ENCODE measurements around the gene NEU2.
"Not testable (repeated sequence)": the region's sequence is repeated elsewhere in the genome, so short reads cannot be mapped to it uniquely, and the experiment has no call there.

The NEU2 gene

DNA sequence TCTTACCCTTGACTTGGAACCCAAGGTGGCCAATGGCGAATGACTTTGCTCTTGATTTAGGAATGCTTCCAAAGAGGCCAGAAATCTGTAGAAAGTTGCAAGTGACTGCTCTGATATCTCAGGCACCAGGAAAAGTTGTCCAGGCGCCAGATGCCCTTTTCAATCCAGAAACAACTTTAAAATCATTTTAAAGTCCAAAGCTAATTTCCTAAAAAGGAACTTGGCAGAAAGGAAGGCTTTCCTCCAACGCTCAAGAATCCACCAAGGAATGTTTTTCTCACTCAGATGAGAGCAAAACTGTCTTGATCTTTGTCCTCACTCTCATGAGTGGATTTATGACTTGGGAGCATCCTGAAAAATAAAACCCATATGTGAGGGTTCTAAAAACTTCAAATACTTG, 24.7 kb upstream of the NEU2 start:
- DNase-seq = no peak
- in situ Hi-C loops (cut with MboI; ENCODE audit: low pct_unique_long_range_greater_than_20kb, low sequenced_read_pairs) = no loop called here

DNA sequence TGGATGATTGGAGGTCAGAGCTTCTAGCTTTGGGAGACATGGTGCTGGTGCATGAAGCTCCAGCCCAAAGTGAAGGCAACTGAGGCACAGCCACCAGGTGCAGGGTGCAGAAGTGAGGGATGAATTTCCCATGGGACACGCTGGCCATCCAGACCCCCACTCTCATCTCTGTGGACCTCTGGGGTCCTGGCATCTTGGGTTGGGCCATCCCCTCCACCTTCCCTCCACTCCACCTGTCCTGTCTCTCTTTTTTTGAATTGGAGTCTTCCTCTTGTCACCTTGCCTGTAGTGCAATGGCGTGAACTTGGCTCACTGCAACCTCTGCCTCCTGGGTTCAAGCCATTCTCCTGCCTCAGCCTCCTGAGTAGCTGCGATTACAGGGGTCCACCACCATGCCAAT, 22.8 kb upstream of the NEU2 start:
- in situ Hi-C loops (cut with MboI; ENCODE audit: low pct_unique_long_range_greater_than_20kb, low sequenced_read_pairs) = no loop called here
- DNase-seq = no peak

DNA sequence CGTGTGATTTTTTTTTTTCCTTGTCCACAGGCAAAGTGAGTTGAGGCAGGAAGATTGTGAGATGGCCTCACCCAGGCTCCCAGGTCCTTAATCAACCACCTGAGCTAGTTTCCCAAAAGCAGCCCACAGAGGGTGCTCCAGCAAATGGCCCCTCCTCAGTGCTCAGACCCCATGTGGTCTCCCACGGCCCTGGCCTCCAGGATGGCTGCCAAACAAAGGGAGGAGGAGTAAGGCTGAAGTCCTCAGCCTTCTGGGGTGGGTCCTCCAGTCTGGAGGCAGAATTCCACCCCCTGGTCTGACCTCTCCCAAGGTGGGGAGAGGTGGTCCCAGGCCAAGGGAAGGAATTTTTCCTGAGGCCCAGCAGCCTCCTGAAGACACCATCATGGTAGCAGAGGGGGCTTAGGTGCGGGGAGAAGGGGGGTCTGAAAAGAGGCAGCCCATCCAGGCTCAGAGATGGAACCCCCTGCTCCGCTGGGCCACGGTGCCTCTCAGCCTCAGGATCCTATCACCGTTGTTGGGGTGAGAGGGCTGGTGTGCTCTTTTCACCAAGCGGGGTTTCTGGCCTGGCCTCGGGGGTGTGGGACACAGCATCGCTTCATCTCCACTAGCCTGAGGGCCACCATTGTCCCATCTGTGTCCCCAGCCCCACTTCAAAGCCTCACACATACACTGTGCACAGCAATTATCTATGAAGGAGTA, 21.8 kb upstream of the NEU2 start:
- DNase-seq = no peak
- in situ Hi-C loops (cut with MboI; ENCODE audit: low pct_unique_long_range_greater_than_20kb, low sequenced_read_pairs) = no loop called here

DNA sequence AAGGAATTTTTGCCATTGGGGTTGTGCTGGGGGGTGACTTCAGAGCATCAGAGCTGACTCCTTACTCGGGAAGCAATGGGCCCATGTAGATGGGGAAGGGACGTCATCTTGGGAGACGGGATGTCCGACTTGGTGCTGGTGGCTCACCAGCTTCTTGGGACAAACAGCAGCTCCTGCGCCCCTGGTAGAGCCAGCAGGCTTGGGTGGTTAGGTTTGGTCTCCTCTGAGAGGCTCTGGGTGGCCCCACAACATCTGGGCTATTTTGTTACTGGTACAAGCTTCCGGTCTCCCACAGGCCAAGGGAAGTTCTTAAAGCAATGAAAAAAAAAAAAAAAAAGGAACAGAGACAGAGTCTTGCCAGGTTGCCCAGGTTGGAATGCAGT, 21.2 kb upstream of the NEU2 start:
- in situ Hi-C loops (cut with MboI; ENCODE audit: low pct_unique_long_range_greater_than_20kb, low sequenced_read_pairs) = no loop called here
- DNase-seq = no peak

DNA sequence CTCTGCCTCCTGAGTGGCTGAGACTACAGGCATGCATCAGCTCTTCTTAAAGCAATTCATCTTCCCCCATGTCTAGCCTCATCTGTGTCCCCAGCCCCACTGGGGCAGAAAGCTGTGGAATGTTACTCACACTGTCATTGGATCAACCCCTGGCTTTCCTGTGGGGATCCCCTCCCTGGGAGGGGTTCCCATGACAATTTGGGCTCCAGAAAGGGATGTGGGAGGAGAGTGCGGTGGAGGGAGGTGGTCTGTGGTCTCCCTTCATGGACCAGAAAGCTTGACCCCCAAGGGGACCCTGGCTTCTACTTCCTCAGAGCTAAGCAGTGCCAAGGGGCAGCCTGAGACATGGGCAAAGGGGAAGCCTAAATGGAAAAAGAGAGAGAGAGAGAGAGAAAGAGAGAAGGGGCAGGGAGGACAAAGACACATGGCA, 20.8 kb upstream of the NEU2 start:
- no peak for DNase-seq
- in situ Hi-C loops (cut with MboI; ENCODE audit: low pct_unique_long_range_greater_than_20kb, low sequenced_read_pairs) = no loop called here

DNA sequence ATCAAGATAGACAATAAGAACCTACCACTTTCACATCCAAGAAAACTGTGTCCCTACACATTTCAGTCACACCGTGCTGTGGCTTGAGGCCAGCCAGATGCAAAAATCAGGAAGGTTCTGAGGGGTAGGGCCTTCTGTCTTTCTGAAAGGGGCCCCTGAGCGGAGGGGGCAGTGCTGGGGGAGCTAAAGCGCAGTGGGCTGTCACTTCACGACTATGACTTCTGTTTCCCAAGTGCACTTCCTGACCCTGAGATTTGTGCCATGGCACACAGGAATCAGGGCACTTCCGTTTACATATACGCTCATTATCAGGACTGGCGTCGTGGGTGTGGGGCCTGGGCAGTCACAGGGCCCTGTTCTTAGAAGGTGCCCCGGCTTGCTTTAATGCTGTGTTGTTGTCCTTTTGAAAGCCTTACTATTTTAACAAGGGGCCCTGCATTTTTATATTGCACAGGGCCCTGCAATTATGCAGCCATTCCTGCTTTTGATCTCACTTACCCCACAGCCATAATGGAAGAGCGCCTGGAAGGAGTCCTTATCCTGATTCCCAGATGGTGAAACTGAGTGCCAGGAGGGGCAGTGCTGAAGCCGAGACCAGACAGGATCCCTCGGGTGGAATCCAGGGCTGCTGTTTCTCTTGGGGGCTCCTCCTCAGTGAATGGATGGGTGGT, 20.0 kb upstream of the NEU2 start:
- in situ Hi-C loops (cut with MboI; ENCODE audit: low pct_unique_long_range_greater_than_20kb, low sequenced_read_pairs) = no loop called here
- DNase-seq = peak; percentile 32

DNA sequence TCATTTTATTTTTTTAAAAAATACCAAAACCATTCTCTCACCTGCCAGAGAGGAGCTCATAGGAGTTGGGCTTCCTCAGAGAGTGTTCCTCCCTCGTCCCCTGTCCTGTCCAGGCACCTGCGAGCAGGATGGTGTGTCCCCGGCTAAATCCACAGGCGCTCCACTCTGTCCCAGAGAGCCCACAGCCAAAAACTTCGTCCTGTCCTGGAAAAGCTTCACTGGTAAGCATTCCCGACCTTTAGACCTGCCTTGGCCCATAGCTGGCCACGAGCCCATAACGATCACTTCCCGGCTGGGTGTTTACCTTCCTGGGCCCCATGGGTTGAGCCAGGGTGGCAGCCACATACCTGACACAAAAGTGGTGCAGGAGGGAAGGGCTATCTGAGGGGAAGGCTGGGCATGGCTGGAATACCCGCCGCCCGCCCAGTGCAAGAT, 19.4 kb upstream of the NEU2 start, which contains the start of gene NGEF:
TSS of gene NGEF (minus strand) at position 230 of the 435 bp plus-strand sequence. CDS start 38,366 bp downstream, outside the sequence.
- DNase-seq = no peak
- in situ Hi-C loops (cut with MboI; ENCODE audit: low pct_unique_long_range_greater_than_20kb, low sequenced_read_pairs) = no loop called here

DNA sequence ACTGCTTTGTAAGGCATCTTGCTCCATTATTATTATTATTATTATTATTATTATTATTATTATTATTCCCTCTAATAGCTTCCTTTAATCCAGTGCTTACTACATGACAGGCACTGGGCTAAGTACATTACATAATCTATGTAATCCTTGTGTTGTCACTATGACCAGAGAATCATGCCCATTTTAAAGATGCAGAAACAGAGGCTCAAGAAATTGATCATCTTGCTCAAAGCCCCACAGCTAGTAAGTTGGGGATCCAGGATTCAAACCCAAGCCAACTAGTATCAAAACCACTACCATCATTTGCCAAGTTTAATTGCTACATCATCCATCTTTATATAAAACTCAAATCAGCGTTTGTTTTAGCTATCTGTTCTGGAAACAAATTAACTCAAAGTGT, 18.8 kb upstream of the NEU2 start:
- DNase-seq = no peak
- in situ Hi-C loops (cut with MboI; ENCODE audit: low pct_unique_long_range_greater_than_20kb, low sequenced_read_pairs) = no loop called here

DNA sequence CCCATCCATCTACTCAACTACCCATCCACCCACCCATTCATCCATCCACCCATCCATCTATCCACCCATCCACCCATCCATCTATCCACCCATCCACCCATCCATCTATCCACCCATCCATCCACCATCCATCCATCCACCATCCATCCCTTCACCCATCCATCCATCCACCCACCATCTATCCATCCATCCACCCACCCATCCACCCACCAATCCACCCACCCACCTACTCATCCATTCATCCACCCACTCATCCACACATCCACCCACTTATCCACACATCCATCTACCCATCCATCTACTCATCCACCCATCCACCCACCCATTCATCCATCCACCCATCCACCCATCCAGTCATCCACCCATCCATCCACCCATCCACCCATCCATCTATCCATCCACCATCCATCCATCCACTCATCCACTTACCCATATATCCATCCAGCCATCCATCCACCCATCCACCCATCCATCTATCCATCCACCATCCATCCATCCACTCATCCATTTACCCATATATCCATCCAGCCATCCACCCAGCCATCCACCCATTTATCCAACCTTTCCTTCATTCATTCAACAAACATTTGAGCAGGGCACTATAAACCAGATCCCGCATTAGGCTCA, 17.3 kb upstream of the NEU2 start:
- no peak for DNase-seq
- in situ Hi-C loops (cut with MboI; ENCODE audit: low pct_unique_long_range_greater_than_20kb, low sequenced_read_pairs) = no loop called here

DNA sequence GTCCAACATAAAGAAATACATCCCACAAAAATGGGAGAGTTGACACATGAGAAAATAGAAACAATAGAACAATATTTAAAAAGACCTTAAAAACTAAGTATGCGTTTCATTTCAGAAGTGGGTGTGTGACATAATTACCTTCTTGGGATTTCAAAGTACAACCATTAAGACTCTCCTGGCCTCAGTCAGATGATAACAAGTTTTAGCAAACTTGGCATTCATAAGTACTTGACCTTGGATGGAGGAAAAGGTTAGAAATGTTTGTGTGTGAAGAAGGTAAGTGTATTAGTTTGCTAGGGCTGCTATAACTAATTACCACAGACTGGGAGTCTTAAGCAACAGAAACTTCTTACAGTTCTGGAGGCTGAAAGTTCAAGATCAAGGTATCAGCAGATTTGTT, 14.5 kb upstream of the NEU2 start:
- no peak for DNase-seq
- in situ Hi-C loops (cut with MboI; ENCODE audit: low pct_unique_long_range_greater_than_20kb, low sequenced_read_pairs) = no loop called here

DNA sequence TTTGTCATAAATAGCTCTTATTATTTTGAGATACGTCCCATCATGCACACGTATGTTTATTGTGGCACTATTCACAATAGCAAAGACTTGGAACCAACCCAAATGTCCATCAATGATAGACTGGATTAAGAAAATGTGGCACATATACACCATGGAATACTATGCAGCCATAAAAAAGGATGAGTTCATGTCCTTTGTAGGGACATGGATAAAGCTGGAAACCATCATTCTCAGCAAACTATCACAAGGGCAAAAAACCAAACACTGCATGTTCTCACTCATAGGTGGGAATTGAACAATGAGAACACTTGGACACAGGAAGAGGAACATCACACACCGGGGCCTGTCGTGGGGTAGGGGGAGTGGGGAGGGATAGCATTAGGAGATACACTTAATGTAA, 12.9 kb upstream of the NEU2 start:
- in situ Hi-C loops (cut with MboI; ENCODE audit: low pct_unique_long_range_greater_than_20kb, low sequenced_read_pairs); DNase-seq: not testable (repeated sequence)

DNA sequence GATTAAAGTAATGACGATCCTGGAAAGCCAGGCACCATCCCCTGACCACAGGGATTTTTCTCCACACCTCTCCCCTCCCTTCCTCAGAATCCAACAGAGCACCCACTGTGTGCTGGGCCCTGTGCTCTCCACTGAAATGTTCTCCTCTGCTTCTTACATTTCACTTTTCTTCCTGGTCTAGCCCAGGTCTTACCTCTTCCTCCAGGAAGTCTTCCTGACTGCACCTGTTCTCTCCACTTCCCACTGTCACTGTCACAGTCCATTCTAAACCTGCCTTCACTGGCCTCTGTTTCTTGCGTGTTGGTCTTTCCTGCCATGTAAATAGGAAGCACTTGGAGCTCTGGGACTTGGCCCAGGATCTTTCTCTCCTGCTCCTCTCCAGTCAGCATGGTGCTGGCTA, 12.0 kb upstream of the NEU2 start:
- in situ Hi-C loops (cut with MboI; ENCODE audit: low pct_unique_long_range_greater_than_20kb, low sequenced_read_pairs) = no loop called here
- DNase-seq = no peak

DNA sequence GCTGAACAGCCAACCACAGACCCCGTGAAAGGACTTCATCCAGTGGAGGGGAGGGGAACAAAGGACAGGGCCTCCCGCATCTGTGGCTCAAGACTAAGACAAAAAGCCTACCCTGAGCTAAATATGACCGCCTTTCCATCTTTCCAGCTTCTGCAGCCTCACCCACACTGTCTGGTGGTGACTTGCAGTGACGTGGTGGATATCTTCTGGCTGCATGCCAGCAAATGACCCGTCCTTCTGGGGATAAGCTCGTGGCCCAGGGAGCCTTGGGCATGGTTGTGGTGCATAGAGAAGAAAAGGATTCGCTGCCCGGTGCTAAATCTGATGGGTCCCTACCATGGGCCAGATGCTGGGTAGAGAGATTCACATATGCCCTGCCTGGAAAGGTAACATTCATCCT, 10.7 kb upstream of the NEU2 start:
- in situ Hi-C loops (cut with MboI; ENCODE audit: low pct_unique_long_range_greater_than_20kb, low sequenced_read_pairs) = no loop called here
- DNase-seq = no peak

DNA sequence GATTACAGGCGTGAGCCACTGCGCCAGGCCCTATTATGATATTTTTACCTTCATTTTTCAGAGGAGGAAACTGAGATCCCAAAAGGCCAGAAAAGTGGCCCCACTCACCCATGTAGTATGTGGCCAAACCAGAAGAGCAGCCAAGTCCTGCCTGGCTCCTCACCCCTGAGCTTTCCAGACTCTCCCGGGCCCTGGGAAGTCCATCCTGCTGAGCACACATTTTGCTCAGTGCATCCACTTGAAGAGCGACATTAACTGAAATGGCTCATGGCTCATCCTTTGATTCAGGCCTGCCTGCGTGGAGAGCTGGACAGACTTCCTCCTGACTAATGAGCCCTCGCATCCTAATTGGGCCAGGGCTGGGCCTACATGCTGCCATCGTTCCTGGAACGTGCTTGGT, 9.9 kb upstream of the NEU2 start:
- in situ Hi-C loops (cut with MboI; ENCODE audit: low pct_unique_long_range_greater_than_20kb, low sequenced_read_pairs) = no loop called here
- no peak for DNase-seq

DNA sequence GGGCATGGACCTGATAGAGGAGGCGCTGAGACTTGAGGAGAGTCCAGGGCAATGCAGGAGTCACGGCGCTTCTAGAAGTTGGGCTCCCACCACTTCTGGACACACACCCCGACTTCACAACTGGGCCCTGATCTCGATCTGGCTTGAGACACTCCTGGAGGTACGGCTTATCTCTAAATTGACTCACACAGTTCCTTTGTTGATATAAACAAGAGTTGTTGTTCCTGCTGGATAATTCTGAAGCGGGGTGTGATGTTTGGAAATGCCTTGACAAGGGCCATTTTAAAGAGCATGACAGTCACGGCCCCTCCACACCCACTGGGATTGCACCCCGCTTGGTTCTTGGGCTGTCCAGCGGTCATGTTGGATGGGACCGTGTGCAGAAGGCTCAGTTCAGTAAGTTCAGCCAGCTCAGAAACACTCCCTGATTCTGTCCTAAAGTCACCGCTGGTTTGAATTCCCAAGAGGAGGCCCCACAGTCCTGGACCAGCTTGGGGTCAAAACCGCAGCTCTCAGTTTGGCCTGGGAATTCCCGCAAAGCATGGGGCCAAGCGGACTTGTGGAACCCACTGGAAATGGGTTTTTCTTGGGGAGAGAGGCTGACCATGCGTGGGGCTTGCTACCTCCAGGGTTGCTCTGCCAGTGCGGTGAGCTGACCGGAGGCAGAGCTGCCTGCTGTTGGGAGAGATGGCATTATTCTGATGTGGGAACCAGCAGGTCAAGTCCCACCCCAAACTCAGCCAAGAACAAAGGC, 9.3 kb upstream of the NEU2 start:
- DNase-seq = no peak
- in situ Hi-C loops (cut with MboI; ENCODE audit: low pct_unique_long_range_greater_than_20kb, low sequenced_read_pairs) = no loop called here

DNA sequence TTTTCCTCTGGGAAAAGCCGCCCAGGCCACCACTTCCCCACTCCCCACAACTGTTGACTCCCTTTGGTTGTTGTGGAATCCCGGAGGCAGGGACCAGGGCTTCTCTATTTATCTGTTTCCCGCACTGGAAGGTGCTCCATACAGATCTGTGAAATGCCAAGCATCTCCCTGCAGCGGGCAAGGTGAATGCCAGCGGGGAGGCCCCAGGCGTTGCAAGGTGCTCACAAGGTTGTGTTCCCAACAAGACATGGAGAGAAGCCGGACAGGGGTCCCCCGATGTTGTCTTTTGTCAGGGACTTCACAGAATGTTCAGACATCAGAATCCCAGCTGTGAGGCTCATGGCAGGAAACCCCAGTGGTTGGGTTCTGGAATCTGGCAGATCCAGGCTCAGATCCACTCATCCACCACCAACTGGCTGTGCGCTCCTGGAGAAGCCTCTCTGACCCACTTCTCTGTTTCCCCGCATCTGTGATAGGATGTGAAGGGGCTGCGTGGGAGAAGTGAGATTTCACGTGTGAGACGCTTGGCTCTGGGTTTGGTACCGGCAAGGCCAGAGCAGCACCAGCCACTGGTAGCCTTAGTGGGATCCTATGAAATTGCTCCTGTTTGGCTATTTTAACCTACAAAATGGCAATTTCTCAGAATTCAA, 8.6 kb upstream of the NEU2 start:
- in situ Hi-C loops (cut with MboI; ENCODE audit: low pct_unique_long_range_greater_than_20kb, low sequenced_read_pairs) = no loop called here
- no peak for DNase-seq

DNA sequence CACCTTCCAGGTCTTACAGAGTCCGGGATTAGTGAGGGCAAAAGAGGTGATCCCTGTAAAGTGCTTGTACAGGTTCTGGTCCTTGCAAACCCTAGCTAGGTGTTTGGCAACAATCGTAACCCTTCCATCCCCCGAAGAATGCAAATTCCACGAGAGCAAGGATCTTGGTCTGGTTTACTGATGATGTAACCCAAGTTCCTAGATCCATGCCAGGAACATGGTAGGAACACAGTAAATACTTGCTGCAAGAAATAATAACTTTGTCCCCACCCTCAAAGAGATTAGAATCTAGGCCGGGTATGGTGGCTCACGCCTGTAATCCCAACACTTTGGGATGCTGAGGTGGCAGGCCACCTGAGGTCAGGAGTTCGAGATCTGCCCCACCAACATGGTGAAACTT, 6.8 kb upstream of the NEU2 start:
- in situ Hi-C loops (cut with MboI; ENCODE audit: low pct_unique_long_range_greater_than_20kb, low sequenced_read_pairs) = no loop called here

DNA sequence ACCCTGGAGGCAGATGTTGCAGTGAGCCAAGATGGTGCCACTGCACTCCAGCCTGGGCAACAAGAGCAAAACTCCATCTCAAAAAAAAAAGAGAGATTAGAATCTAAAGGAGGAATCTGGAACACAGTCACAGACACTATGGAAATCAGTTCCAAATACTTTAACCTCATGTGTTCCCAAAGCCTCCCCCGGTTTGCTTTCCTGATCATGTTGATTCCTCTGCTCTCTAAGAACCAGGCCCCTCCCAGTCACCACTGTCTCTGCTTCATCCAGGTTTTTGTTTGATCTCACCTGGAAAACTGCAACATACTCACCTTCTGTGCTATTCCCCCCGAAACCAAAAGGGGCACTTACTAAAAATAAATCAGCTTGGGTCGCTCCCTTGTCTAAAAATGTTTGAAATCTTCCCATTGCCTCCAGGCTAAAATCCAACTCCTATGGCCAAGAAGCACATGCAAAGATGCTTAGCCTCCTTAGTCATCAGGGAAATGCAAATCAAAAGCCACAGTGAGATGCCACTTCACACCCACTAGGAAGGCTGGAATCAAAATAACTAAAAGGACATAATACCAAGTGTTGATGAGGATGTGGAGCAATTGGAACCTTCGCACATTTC, 6.2 kb upstream of the NEU2 start:
- DNase-seq = no peak
- in situ Hi-C loops (cut with MboI; ENCODE audit: low pct_unique_long_range_greater_than_20kb, low sequenced_read_pairs) = no loop called here

More for the DNA sequence above, 6.8 kb upstream of the NEU2 start:
- DNase-seq = no peak

DNA sequence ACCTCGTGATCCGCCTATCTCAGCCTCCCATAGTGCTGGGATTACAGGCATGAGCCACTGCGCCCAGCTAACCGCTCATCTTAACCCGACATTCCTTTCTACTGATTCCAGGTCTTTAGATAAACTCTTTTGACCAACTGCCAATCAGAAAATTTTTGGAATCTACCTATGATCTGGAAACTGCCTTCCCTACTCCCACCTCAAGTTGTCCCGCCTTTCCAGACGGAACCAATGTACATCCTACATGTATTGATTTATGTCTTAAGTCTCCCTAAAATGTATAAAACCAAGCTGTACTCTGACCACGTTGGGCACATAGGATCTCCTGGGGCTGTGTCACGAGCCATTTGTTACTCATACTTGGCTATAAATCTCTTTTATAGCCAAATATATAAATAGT, 3.2 kb upstream of the NEU2 start:
- no peak for DNase-seq
- in situ Hi-C loops (cut with MboI; ENCODE audit: low pct_unique_long_range_greater_than_20kb, low sequenced_read_pairs) = no loop called here
